Gastrocnemius medialis (tissue), 4 donors: ENCODE data around the gene TUBGCP3.

Experiments used
- CTCF ChIP-seq, 5 experiments: fragments of 450-650 bp in 3 of 5; fragments of 200-600 bp in 2 of 5; sonication (generic) in 2 of 5; IDR thresholded peaks in 4 of 5; conservative IDR thresholded peaks in 1 of 5; 1 replicate in 4 of 5; 2 replicates in 1 of 5; pipeline ENCODE4 v1.5.1; 2016 to 2019; ENCODE audit warnings: antibody characterized with exemption in 5 of 5, mild to moderate bottlenecking in 3 of 5, moderate library complexity in 3 of 5
- POLR2A ChIP-seq, 2 donors: fragments of 450-650 bp; IDR thresholded peaks; one replicate each; pipeline ENCODE4 v1.6.1; 2017; ENCODE audit warnings: antibody characterized with exemption in 2 of 2, mild to moderate bottlenecking in 2 of 2, moderate library complexity in 2 of 2

- no peak for TF ChIP-seq CTCF (IDR thresholded peaks at IDR 0.05 in 4 of 5, conservative IDR thresholded peaks at IDR 0.05 in 1 of 5)
- no peak for TF ChIP-seq POLR2A (IDR thresholded peaks at IDR 0.05)
Measured at GRCh38 chr13:112608212-112608611, 20.3 kb upstream of the TUBGCP3 start.
